Vagina (tissue), 2 donors: ENCODE data around the gene LRRC36. TPM values are rescaled to one million over a fixed set of nuclear protein-coding genes. Genes with fewer than 3 reads are reported as not detected.

Experiments
- DNase-seq, 2 donors: peaks; one replicate each; pipeline ENCODE4 v3.0.0-alpha.2; 2017; ENCODE audit errors: extremely low spot score in 2 of 2
- H3K27ac ChIP-seq: fragments of 200-600 bp; sonication (generic); one replicate; pipeline ENCODE4 v1.5.1; 2019
- H3K27me3 ChIP-seq: fragments of 200-600 bp; sonication (generic); one replicate; pipeline ENCODE4 v1.5.1; 2019
- H3K36me3 ChIP-seq, 2 donors: fragments of 200-600 bp; sonication (generic); one replicate each; pipeline ENCODE4 v1.5.1; 2017 to 2019
- H3K4me1 ChIP-seq: fragments of 200-600 bp; sonication (generic); one replicate; pipeline ENCODE4 v1.5.1; 2019
- H3K4me3 ChIP-seq, 2 donors: fragments of 200-600 bp; sonication (generic); 1 replicate in 1 of 2; 2 replicates in 1 of 2; pipeline ENCODE4 v1.5.1; 2016 to 2019
- H3K9me3 ChIP-seq: fragments of 200-600 bp; sonication (generic); one replicate; pipeline ENCODE4 v1.5.1; 2019
- CTCF ChIP-seq, 3 experiments: fragments of 450-650 bp in 2 of 3; fragments of 200-600 bp in 1 of 3; sonication (generic) in 1 of 3; IDR thresholded peaks; one replicate each; pipeline ENCODE4 v1.5.1; 2017 to 2019; ENCODE audit warnings: antibody characterized with exemption in 3 of 3, mild to moderate bottlenecking in 2 of 3, moderate library complexity in 2 of 3
- POLR2A ChIP-seq, 2 donors: fragments of 450-650 bp; IDR thresholded peaks; one replicate each; pipeline ENCODE4 v1.6.1; 2017; ENCODE audit warnings: antibody characterized with exemption in 2 of 2, mild to moderate bottlenecking in 2 of 2, moderate library complexity in 2 of 2
- POLR2AphosphoS5 ChIP-seq, 2 donors: sonication (generic); formaldehyde crosslinking; IDR thresholded peaks; one replicate each; pipeline ENCODE4 v1.9.0; 2017; ENCODE audit warnings: antibody characterized with exemption in 2 of 2, mild to moderate bottlenecking in 2 of 2, low read depth in 1 of 2; ENCODE audit not compliant: insufficient read depth in 1 of 2
- intact Hi-C: fragments of 100-400 bp; cut with DNase I; formaldehyde crosslinking; loops from one replicate; pipeline ENCODE4 v1.15.1; 2023
- small RNA-seq: library from RNA; depleted of rRNA; stranded (forward); fragments of <200 nt; gene quantifications from one replicate; pipeline ENCODE3, GENCODE V24; 2016
- total RNA-seq: library from RNA; depleted of rRNA; stranded (reverse); fragments of >200 nt; gene quantifications from one replicate; pipeline ENCODE4 v1.2.3, GENCODE V29; 2016

LRRC36 gene
- total RNA-seq, 1 donor from 2014 or later, result not detected

GRCh38 chr16:67431775-67432505 is 105.3 kb downstream of the LRRC36 start:
- H3K4me3 ChIP-seq, result peak overlapping the region; percentile 49 to 54
- intact Hi-C loops, result loop anchor here (2.0 kb wide), 1 partner anchor 33 kb away; no protein-coding TSS in a partner anchor
- DNase-seq, result no peak
- TF ChIP-seq CTCF (IDR thresholded peaks at IDR 0.05), result no peak
- no peak for TF ChIP-seq POLR2A (IDR thresholded peaks at IDR 0.05)
- TF ChIP-seq POLR2AphosphoS5 (IDR thresholded peaks at IDR 0.05; ENCODE audit: insufficient read depth in 1 of 2, low read depth in 1 of 2), result no peak
- H3K27ac ChIP-seq, result peak overlapping the region; percentile 78
- peaks cover 66% of the 10 kb centered on the region for H3K4me1 ChIP-seq
- peaks cover 0 to 5% of the 10 kb centered on the region in 2 donors for H3K36me3 ChIP-seq
- no peaks in the 10 kb centered on the region for H3K9me3 ChIP-seq
- no peaks in the 10 kb centered on the region for H3K27me3 ChIP-seq

- no peak overlapping the region for H3K4me3 ChIP-seq
- H3K27me3 ChIP-seq, result no peaks in the 10 kb centered on the region
- H3K9me3 ChIP-seq, result no peaks in the 10 kb centered on the region
- intact Hi-C loops, result no loop called here
- peak overlapping the region; percentile 78 for H3K27ac ChIP-seq
- peaks cover 0 to 10% of the 10 kb centered on the region in 2 donors for H3K36me3 ChIP-seq
- DNase-seq, result no peak
- no peak for TF ChIP-seq CTCF (IDR thresholded peaks at IDR 0.05)
- TF ChIP-seq POLR2AphosphoS5 (IDR thresholded peaks at IDR 0.05; ENCODE audit: insufficient read depth in 1 of 2, low read depth in 1 of 2), result no peak
- TF ChIP-seq POLR2A (IDR thresholded peaks at IDR 0.05), result no peak
- H3K4me1 ChIP-seq, result peaks cover 61% of the 10 kb centered on the region
Observed at GRCh38 chr16:67432506-67432890, 105.9 kb downstream of the LRRC36 start.

- DNase-seq, result no peak
- peaks cover 54% of the 10 kb centered on the region for H3K4me1 ChIP-seq
- intact Hi-C loops, result no loop called here
- no peak for TF ChIP-seq CTCF (IDR thresholded peaks at IDR 0.05)
- no peak for TF ChIP-seq POLR2AphosphoS5 (IDR thresholded peaks at IDR 0.05; ENCODE audit: insufficient read depth in 1 of 2, low read depth in 1 of 2)
- no peak overlapping the region for H3K4me3 ChIP-seq
- no peak overlapping the region for H3K27ac ChIP-seq
- H3K36me3 ChIP-seq, result peaks cover 0 to 18% of the 10 kb centered on the region in 2 donors
- no peaks in the 10 kb centered on the region for H3K9me3 ChIP-seq
- no peaks in the 10 kb centered on the region for H3K27me3 ChIP-seq
Observed at GRCh38 chr16:67433131-67433719, 106.6 kb downstream of the LRRC36 start.

Small RNA genes within 50 kb of the gene (small RNA-seq; reads per million reads assigned to genes)
- not detected for gene RNU1-123P

Other genes starting within 250 kb of the LRRC36 start
- 23.3 TPM for gene PHAF1, start 216.9 kb upstream of the LRRC36 start, total RNA-seq
- gene B3GNT9, start 175.8 kb upstream of the LRRC36 start, total RNA-seq, result 12.8 TPM
- gene TRADD, start 166.9 kb upstream of the LRRC36 start, total RNA-seq, result 22.3 TPM
- 31.4 TPM for gene FBXL8, start 166.9 kb upstream of the LRRC36 start, total RNA-seq
- 54.3 TPM for gene HSF4, start 162.1 kb upstream of the LRRC36 start, total RNA-seq
- 19.2 TPM for gene NOL3, start 156.3 kb upstream of the LRRC36 start, total RNA-seq
- gene MATCAP1, start 142.9 kb upstream of the LRRC36 start, total RNA-seq, result 17.4 TPM
- 2.5 TPM for gene EXOC3L1, start 136.7 kb upstream of the LRRC36 start, total RNA-seq
- 78.1 TPM for gene E2F4, start 134.7 kb upstream of the LRRC36 start, total RNA-seq
- gene ELMO3, start 127.7 kb upstream of the LRRC36 start, total RNA-seq, result 21.6 TPM
- gene TMEM208, start 99.7 kb upstream of the LRRC36 start, total RNA-seq, result 48.9 TPM
- 17.2 TPM for gene FHOD1, start 79.3 kb upstream of the LRRC36 start, total RNA-seq
- 0.49 TPM for gene SLC9A5, start 77.8 kb upstream of the LRRC36 start, total RNA-seq
- gene PLEKHG4, start 47.3 kb upstream of the LRRC36 start, total RNA-seq, result 9.8 TPM
- gene KCTD19, start 74 bp upstream of the LRRC36 start, total RNA-seq, result not detected
- gene TPPP3, start 66.7 kb downstream of the LRRC36 start, total RNA-seq, result 28.2 TPM
- gene ZDHHC1, start 89.7 kb downstream of the LRRC36 start, total RNA-seq, result 22.3 TPM
- 30.2 TPM for gene HSD11B2, start 104.3 kb downstream of the LRRC36 start, total RNA-seq
- 110 TPM for gene ATP6V0D1, start 154.3 kb downstream of the LRRC36 start, total RNA-seq
- gene AGRP, start 156.7 kb downstream of the LRRC36 start, total RNA-seq, result not detected
- gene RIPOR1, start 202.0 kb downstream of the LRRC36 start, total RNA-seq, result 54.8 TPM
- 43.2 TPM for gene CTCF, start 235.7 kb downstream of the LRRC36 start, total RNA-seq